Mesendoderm (in vitro differentiated cells): ENCODE results near the gene KRI1.

Experiments used
- DNase-seq: peaks from one replicate; pipeline ENCODE4 v3.0.0; 2013
- H2AK5ac ChIP-seq: 2 replicates; pipeline ENCODE4 v1.6.1; 2013; ENCODE audit warnings: low read length, inconsistent platforms
- H2BK120ac ChIP-seq: 2 replicates; pipeline ENCODE4 v1.6.1; 2013; ENCODE audit warnings: low read depth, mild to moderate bottlenecking, low read length, moderate library complexity, mixed read lengths
- H2BK15ac ChIP-seq: replicated peaks from 2 replicates; pipeline ENCODE4 v1.6.1; 2013; ENCODE audit warnings: low read depth, mild to moderate bottlenecking, moderate library complexity
- H2BK5ac ChIP-seq: 2 replicates; pipeline ENCODE4 v1.6.1; 2013; ENCODE audit warnings: low read length, inconsistent platforms
- H3K18ac ChIP-seq: 2 replicates; pipeline ENCODE4 v1.6.1; 2013; ENCODE audit warnings: mild to moderate bottlenecking, low read length, mixed read lengths
- H3K23ac ChIP-seq: one replicate; pipeline ENCODE4 v1.6.1; 2013; ENCODE audit warnings: low read length
- H3K27ac ChIP-seq: 2 replicates; pipeline ENCODE4 v1.5.1; 2013; ENCODE audit warnings: low read depth, mild to moderate bottlenecking, inconsistent platforms, low read length, moderate library complexity
- H3K27me3 ChIP-seq: 2 replicates; pipeline ENCODE4 v1.6.1; 2013; ENCODE audit warnings: low read length, control low read depth, mild to moderate bottlenecking, inconsistent platforms; ENCODE audit not compliant: insufficient read depth, poor library complexity
- H3K36me3 ChIP-seq: 2 replicates; pipeline ENCODE4 v1.6.1; 2013; ENCODE audit warnings: low read length, inconsistent platforms; ENCODE audit not compliant: control insufficient read depth, insufficient read depth
- H3K4ac ChIP-seq: one replicate; pipeline ENCODE4 v1.6.1; 2013; ENCODE audit warnings: low read depth, mild to moderate bottlenecking, low read length, moderate library complexity
- H3K4me1 ChIP-seq: 2 replicates; pipeline ENCODE4 v1.6.1; 2013; ENCODE audit warnings: low read depth, low read length, inconsistent platforms; ENCODE audit not compliant: control insufficient read depth
- H3K4me2 ChIP-seq: 2 replicates; pipeline ENCODE4 v1.6.1; 2013; ENCODE audit warnings: low read length
- H3K4me3 ChIP-seq: 2 replicates; pipeline ENCODE4 v1.5.1; 2013; ENCODE audit warnings: mild to moderate bottlenecking, low read length
- H3K56ac ChIP-seq: one replicate; pipeline ENCODE4 v1.6.1; 2013; ENCODE audit warnings: low read length
- H3K79me1 ChIP-seq: 2 replicates; pipeline ENCODE4 v1.6.1; 2013; ENCODE audit warnings: low read length, inconsistent platforms
- H3K79me2 ChIP-seq: 2 replicates; pipeline ENCODE4 v1.6.1; 2013; ENCODE audit warnings: mild to moderate bottlenecking, low read length; ENCODE audit not compliant: control insufficient read depth, insufficient read depth
- H3K9ac ChIP-seq: 2 replicates; pipeline ENCODE4 v1.6.1; 2013; ENCODE audit warnings: low read length, inconsistent platforms
- H4K5ac ChIP-seq: one replicate; pipeline ENCODE4 v1.6.1; 2013; ENCODE audit warnings: low read length
- H4K8ac ChIP-seq: one replicate; pipeline ENCODE4 v1.6.1; 2013; ENCODE audit warnings: low read depth, mild to moderate bottlenecking, control low read depth, low read length, moderate library complexity
- WGBS: extraction: QIAGEN DNeasy Blood & Tissue Kit; methylation state at CpG from one replicate; pipeline ENCODE4 v1.1.7; 2013; ENCODE audit warnings: low lambda C conversion rate, missing lambda C conversion rate; ENCODE audit not compliant: insufficient coverage; ENCODE audit errors: extremely low coverage; 5-methylcytosine and 5-hydroxymethylcytosine counted together

The KRI1 gene

GRCh38 chr19:10513223-10513622 is 52.6 kb downstream of the KRI1 start:
- no peak for DNase-seq
- no peaks in the 10 kb centered on the region for H3K27me3 ChIP-seq

GRCh38 chr19:10510301-10510802 is 55.5 kb downstream of the KRI1 start:
- H3K36me3 ChIP-seq: no peaks in the 10 kb centered on the region
- no peaks in the 10 kb centered on the region for H3K79me1 ChIP-seq
- no peak overlapping the region for H3K4me2 ChIP-seq
- H4K5ac ChIP-seq: no peak overlapping the region
- H3K79me2 ChIP-seq: no peaks in the 10 kb centered on the region
- no peak overlapping the region for H3K27ac ChIP-seq
- H2BK120ac ChIP-seq: no peak overlapping the region
- H2AK5ac ChIP-seq: no peak overlapping the region
- H3K4me1 ChIP-seq: no peaks in the 10 kb centered on the region
- H3K18ac ChIP-seq: no peak overlapping the region
- no peak overlapping the region for H3K4ac ChIP-seq
- H3K23ac ChIP-seq: no peak overlapping the region
- H2BK15ac ChIP-seq: no peak overlapping the region
- no peaks in the 10 kb centered on the region for H3K27me3 ChIP-seq
- DNase-seq: peak; percentile 46
- H2BK5ac ChIP-seq: no peak overlapping the region
- H3K4me3 ChIP-seq: no peak overlapping the region
- H3K9ac ChIP-seq: no peak overlapping the region
- peak overlapping the region; percentile 42 for H3K56ac ChIP-seq
- no CpG with 5 or more reads among the region's 15 CpGs for WGBS
- H4K8ac ChIP-seq: no peak overlapping the region

More at GRCh38 chr19:10513223-10513622, 52.6 kb downstream of the KRI1 start:
- Histone ChIP-seq H3K4ac (no peak overlapping the region), H3K79me2 (no peaks in the 10 kb centered on the region), H3K79me1 (no peaks in the 10 kb centered on the region), H4K5ac (no peak overlapping the region), H3K27ac (no peak overlapping the region), H2BK15ac (no peak overlapping the region), H3K9ac (no peak overlapping the region), H4K8ac (no peak overlapping the region), H3K56ac (no peak overlapping the region), H3K4me2 (no peak overlapping the region), H2BK5ac (no peak overlapping the region), H3K36me3 (no peaks in the 10 kb centered on the region), H2BK120ac (no peak overlapping the region), H3K4me1 (peaks cover under 1% of the 10 kb centered on the region), H3K4me3 (no peak overlapping the region), H2AK5ac (no peak overlapping the region), H3K18ac (no peak overlapping the region), H3K23ac (no peak overlapping the region)
- WGBS: no CpG with 5 or more reads among the region's 7 CpGs

GRCh38 chr19:10508707-10509106 is 57.1 kb downstream of the KRI1 start:
- no peaks in the 10 kb centered on the region for H3K27me3 ChIP-seq
- no peak for DNase-seq
- no peak overlapping the region for H4K5ac ChIP-seq
- H3K4me3 ChIP-seq: no peak overlapping the region
- H2AK5ac ChIP-seq: no peak overlapping the region
- H3K27ac ChIP-seq: no peak overlapping the region
- H3K79me1 ChIP-seq: no peaks in the 10 kb centered on the region
- H3K18ac ChIP-seq: no peak overlapping the region
- no peak overlapping the region for H3K23ac ChIP-seq
- H3K9ac ChIP-seq: no peak overlapping the region
- no peaks in the 10 kb centered on the region for H3K4me1 ChIP-seq
- H2BK15ac ChIP-seq: no peak overlapping the region
- no peak overlapping the region for H4K8ac ChIP-seq
- H3K79me2 ChIP-seq: no peaks in the 10 kb centered on the region
- H2BK120ac ChIP-seq: no peak overlapping the region
- no peak overlapping the region for H2BK5ac ChIP-seq
- H3K4ac ChIP-seq: no peak overlapping the region
- no peak overlapping the region for H3K56ac ChIP-seq
- H3K4me2 ChIP-seq: no peak overlapping the region
- H3K36me3 ChIP-seq: no peaks in the 10 kb centered on the region
- WGBS: no CpG with 5 or more reads among the region's 3 CpGs

- H3K18ac ChIP-seq: no peak overlapping the region
- H3K4me3 ChIP-seq: no peak overlapping the region
- DNase-seq: no peak
- H3K4me2 ChIP-seq: no peak overlapping the region
- H3K9ac ChIP-seq: no peak overlapping the region
- H3K36me3 ChIP-seq: no peaks in the 10 kb centered on the region
- no peak overlapping the region for H3K4ac ChIP-seq
- no CpG with 5 or more reads among the region's 16 CpGs for WGBS
- H4K8ac ChIP-seq: no peak overlapping the region
- H3K27me3 ChIP-seq: no peaks in the 10 kb centered on the region
- H2BK5ac ChIP-seq: no peak overlapping the region
- H4K5ac ChIP-seq: no peak overlapping the region
- no peaks in the 10 kb centered on the region for H3K79me2 ChIP-seq
- H2BK15ac ChIP-seq: no peak overlapping the region
- no peaks in the 10 kb centered on the region for H3K79me1 ChIP-seq
- no peak overlapping the region for H3K56ac ChIP-seq
- H2BK120ac ChIP-seq: no peak overlapping the region
- H3K23ac ChIP-seq: no peak overlapping the region
- H2AK5ac ChIP-seq: no peak overlapping the region
- no peaks in the 10 kb centered on the region for H3K4me1 ChIP-seq
- H3K27ac ChIP-seq: no peak overlapping the region
Observed at GRCh38 chr19:10508036-10508435, 57.8 kb downstream of the KRI1 start.

GRCh38 chr19:10505583-10506229 is 60.1 kb downstream of the KRI1 start:
- H3K79me2 ChIP-seq: peaks cover 13% of the 10 kb centered on the region
- H4K5ac ChIP-seq: no peak overlapping the region
- no peak overlapping the region for H3K4ac ChIP-seq
- no peak overlapping the region for H2BK5ac ChIP-seq
- H2BK15ac ChIP-seq: no peak overlapping the region
- peak; percentile 83 for DNase-seq
- H3K9ac ChIP-seq: no peak overlapping the region
- peaks cover 3% of the 10 kb centered on the region for H3K4me1 ChIP-seq
- no peak overlapping the region for H3K27ac ChIP-seq
- H3K4me3 ChIP-seq: no peak overlapping the region
- no peak overlapping the region for H4K8ac ChIP-seq
- no CpG with 5 or more reads among the region's 17 CpGs for WGBS
- no peak overlapping the region for H3K4me2 ChIP-seq
- H3K18ac ChIP-seq: no peak overlapping the region
- no peak overlapping the region for H3K23ac ChIP-seq
- no peak overlapping the region for H2AK5ac ChIP-seq
- H2BK120ac ChIP-seq: no peak overlapping the region
- no peaks in the 10 kb centered on the region for H3K36me3 ChIP-seq
- no peak overlapping the region for H3K56ac ChIP-seq
- H3K79me1 ChIP-seq: peaks cover 6% of the 10 kb centered on the region
- no peaks in the 10 kb centered on the region for H3K27me3 ChIP-seq
